ENCODE measurements around the gene PAPPA2.

The PAPPA2 gene

DNA sequence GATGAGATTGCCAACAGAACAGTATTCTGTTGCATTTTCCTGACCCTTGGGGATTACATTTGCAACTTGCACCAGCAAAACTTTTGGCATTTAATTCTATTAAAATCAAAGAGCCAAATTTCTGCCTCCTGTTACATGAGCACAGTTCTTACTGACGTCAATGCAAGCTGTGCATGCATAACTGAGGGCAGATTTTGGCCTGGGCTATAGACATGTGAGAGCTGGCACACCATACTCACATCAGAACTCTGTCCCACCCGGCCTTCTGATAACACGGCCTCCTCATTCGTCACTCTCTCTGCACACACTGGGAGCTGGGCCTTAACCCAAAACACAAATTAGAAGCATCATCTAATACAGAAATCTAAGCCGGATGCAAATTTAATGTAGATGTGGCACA lies 31.5 kb downstream of the PAPPA2 start:
- no peak overlapping the region for H3K9ac ChIP-seq (ENCODE audit: low read depth in 1 of 2, low read length in 2 of 2)
- no peaks in the 10 kb centered on the region for H3K9me3 ChIP-seq (ENCODE audit: control insufficient read depth in 2 of 2, low read length in 2 of 2)
- H3K27me3 ChIP-seq (ENCODE audit: control insufficient read depth in 2 of 2, insufficient read depth in 2 of 2, low read length in 2 of 2) = no peaks in the 10 kb centered on the region
- H3K4me1 ChIP-seq (ENCODE audit: control insufficient read depth in 2 of 2, insufficient read depth in 2 of 2, low read length in 2 of 2) = no peaks in the 10 kb centered on the region
- no peak overlapping the region for H3K27ac ChIP-seq (ENCODE audit: low read depth in 2 of 2, low read length in 2 of 2)
- no peak overlapping the region for H3K4me3 ChIP-seq (ENCODE audit: low read length in 2 of 2)
- H3K36me3 ChIP-seq (ENCODE audit: control insufficient read depth in 2 of 2, insufficient read depth in 2 of 2, low read length in 2 of 2) = no peaks in the 10 kb centered on the region

DNA sequence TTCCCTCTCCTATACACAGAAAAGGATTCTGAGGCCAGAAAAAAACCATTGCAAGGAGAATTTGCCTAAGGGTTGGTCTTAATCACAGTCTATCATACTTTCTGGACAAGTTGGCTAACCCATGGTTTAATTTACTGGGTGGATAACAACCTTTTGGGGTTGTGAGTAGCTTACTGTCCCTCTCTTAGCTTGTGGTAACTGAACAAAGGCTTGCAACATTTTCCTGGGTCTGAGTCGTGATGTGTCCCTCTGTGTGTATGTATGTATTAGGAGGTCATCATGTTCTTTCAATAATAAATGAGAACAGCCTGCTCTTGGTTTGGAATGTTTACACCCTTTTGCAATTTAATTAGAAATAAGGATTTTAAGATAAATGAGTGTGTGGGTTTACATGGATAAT lies 36.7 kb downstream of the PAPPA2 start:
- Histone ChIP-seq H3K4me3 (ENCODE audit: low read length in 2 of 2) (no peak overlapping the region), H3K36me3 (ENCODE audit: control insufficient read depth in 2 of 2, insufficient read depth in 2 of 2, low read length in 2 of 2) (no peaks in the 10 kb centered on the region), H3K4me1 (ENCODE audit: control insufficient read depth in 2 of 2, insufficient read depth in 2 of 2, low read length in 2 of 2) (no peaks in the 10 kb centered on the region), H3K27ac (ENCODE audit: low read depth in 2 of 2, low read length in 2 of 2) (no peak overlapping the region), H3K9me3 (ENCODE audit: control insufficient read depth in 2 of 2, low read length in 2 of 2) (no peaks in the 10 kb centered on the region), H3K27me3 (ENCODE audit: control insufficient read depth in 2 of 2, insufficient read depth in 2 of 2, low read length in 2 of 2) (no peaks in the 10 kb centered on the region), H3K9ac (ENCODE audit: low read depth in 1 of 2, low read length in 2 of 2) (no peak overlapping the region)

DNA sequence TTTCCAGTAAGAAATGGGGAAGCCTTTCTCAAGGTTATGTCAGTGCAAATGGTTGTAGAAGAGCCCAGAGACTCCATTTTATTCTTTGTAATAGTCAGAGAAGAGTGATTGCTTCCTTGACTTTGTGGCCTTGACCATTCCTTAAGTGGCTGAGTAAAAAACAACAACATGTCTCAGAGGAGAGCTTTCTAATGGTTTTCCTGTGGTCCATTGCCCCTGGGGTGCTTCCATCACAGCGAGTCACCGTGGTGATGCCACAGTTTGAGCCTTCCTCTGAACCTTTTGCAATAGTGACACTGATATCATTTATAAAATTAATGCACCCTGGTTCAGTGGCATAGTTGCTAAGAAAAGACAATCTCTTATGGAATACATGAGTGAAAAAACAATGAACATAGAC lies 38.6 kb downstream of the PAPPA2 start:
- Histone ChIP-seq H3K9ac (ENCODE audit: low read depth in 1 of 2, low read length in 2 of 2) (no peak overlapping the region), H3K27ac (ENCODE audit: low read depth in 2 of 2, low read length in 2 of 2) (no peak overlapping the region), H3K4me1 (ENCODE audit: control insufficient read depth in 2 of 2, insufficient read depth in 2 of 2, low read length in 2 of 2) (no peaks in the 10 kb centered on the region), H3K27me3 (ENCODE audit: control insufficient read depth in 2 of 2, insufficient read depth in 2 of 2, low read length in 2 of 2) (no peaks in the 10 kb centered on the region), H3K36me3 (ENCODE audit: control insufficient read depth in 2 of 2, insufficient read depth in 2 of 2, low read length in 2 of 2) (no peaks in the 10 kb centered on the region), H3K4me3 (ENCODE audit: low read length in 2 of 2) (no peak overlapping the region), H3K9me3 (ENCODE audit: control insufficient read depth in 2 of 2, low read length in 2 of 2) (no peaks in the 10 kb centered on the region)

DNA sequence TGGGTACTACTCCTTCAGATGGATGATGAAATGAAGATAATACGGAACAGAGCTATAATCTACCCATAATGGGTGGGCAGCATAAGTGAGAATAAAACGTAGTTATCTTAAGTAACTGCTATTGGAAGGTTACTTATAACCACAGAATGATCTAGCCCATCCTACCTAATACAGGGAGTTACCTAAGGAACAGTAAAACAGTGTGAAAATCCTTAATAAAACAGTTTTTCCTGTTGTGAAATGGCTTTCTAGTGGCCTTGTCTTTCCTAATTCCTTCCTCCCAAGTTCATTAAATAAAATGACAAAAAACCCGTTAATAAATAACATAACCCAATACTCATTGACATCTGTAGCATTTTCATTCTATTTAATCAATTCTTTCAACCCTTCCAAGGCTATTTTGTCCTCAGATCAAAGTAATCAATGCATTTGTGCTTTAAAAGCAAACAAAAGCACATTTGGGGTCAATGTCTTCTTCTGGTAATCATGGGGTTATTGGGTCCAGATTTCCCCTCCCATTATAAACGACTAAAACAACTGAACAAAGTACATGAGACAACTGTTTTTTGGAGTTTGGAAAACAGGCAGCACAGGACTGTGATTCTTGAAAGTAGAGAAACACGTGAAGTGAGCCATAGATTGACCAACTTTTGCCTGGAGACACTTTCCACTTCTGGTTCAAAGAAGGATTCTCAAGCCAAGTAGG lies 42.0 kb downstream of the PAPPA2 start:
- H3K9ac ChIP-seq (ENCODE audit: low read depth in 1 of 2, low read length in 2 of 2) = no peak overlapping the region
- no peak overlapping the region for H3K27ac ChIP-seq (ENCODE audit: low read depth in 2 of 2, low read length in 2 of 2)

DNA sequence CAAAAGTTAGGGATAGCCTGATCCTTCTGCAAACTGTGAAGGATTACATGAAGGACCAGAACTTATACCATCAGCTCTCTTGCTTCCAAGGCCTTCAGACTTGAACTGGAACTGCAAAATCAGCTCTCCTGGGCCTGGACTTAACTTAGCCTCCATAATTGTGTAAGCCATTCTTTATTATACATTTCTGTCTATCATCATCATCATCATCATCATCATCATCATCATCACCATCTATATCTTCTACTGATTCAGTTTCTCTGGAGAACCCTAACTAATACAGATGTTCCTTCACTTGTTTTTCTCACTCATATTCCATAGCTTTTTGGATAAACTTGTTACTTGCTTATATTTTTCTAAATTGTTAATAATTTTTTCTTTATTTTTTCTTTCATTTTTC lies 50.0 kb downstream of the PAPPA2 start:
- no peak overlapping the region for H3K27ac ChIP-seq (ENCODE audit: low read depth in 2 of 2, low read length in 2 of 2)
- H3K27me3 ChIP-seq (ENCODE audit: control insufficient read depth in 2 of 2, insufficient read depth in 2 of 2, low read length in 2 of 2) = no peaks in the 10 kb centered on the region
- no peak overlapping the region for H3K9ac ChIP-seq (ENCODE audit: low read depth in 1 of 2, low read length in 2 of 2)
- H3K4me3 ChIP-seq (ENCODE audit: low read length in 2 of 2) = no peak overlapping the region
- H3K36me3 ChIP-seq (ENCODE audit: control insufficient read depth in 2 of 2, insufficient read depth in 2 of 2, low read length in 2 of 2) = no peaks in the 10 kb centered on the region
- no peaks in the 10 kb centered on the region for H3K9me3 ChIP-seq (ENCODE audit: control insufficient read depth in 2 of 2, low read length in 2 of 2)
- no peaks in the 10 kb centered on the region for H3K4me1 ChIP-seq (ENCODE audit: control insufficient read depth in 2 of 2, insufficient read depth in 2 of 2, low read length in 2 of 2)

More for the DNA sequence above, 42.0 kb downstream of the PAPPA2 start:
- Histone ChIP-seq H3K4me1 (ENCODE audit: control insufficient read depth in 2 of 2, insufficient read depth in 2 of 2, low read length in 2 of 2) (no peaks in the 10 kb centered on the region), H3K4me3 (ENCODE audit: low read length in 2 of 2) (no peak overlapping the region), H3K36me3 (ENCODE audit: control insufficient read depth in 2 of 2, insufficient read depth in 2 of 2, low read length in 2 of 2) (no peaks in the 10 kb centered on the region), H3K9me3 (ENCODE audit: control insufficient read depth in 2 of 2, low read length in 2 of 2) (no peaks in the 10 kb centered on the region), H3K27me3 (ENCODE audit: control insufficient read depth in 2 of 2, insufficient read depth in 2 of 2, low read length in 2 of 2) (no peaks in the 10 kb centered on the region)

DNA sequence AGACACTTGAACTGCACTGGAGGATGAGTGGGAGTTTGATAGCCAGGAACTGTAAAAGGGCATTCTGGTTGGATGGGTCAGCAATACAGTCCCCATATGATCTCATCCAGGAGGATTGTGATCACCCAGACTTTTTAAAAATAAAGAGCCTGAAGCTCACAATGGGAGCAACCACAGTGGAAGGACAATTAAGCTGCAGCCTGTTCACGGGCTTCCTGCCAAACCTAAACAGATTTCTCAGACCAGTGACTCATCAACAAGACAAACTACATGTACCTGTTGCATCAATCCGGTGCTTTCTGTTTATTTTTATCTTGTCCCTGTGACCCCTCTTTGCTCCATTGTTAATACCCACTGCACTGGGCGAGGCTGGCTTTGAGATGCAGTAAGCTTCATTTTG lies 52.3 kb downstream of the PAPPA2 start:
- H3K36me3 ChIP-seq (ENCODE audit: control insufficient read depth in 2 of 2, insufficient read depth in 2 of 2, low read length in 2 of 2) = no peaks in the 10 kb centered on the region
- H3K4me3 ChIP-seq (ENCODE audit: low read length in 2 of 2) = no peak overlapping the region
- no peak overlapping the region for H3K27ac ChIP-seq (ENCODE audit: low read depth in 2 of 2, low read length in 2 of 2)
- H3K4me1 ChIP-seq (ENCODE audit: control insufficient read depth in 2 of 2, insufficient read depth in 2 of 2, low read length in 2 of 2) = no peaks in the 10 kb centered on the region
- no peak overlapping the region for H3K9ac ChIP-seq (ENCODE audit: low read depth in 1 of 2, low read length in 2 of 2)
- H3K27me3 ChIP-seq (ENCODE audit: control insufficient read depth in 2 of 2, insufficient read depth in 2 of 2, low read length in 2 of 2) = no peaks in the 10 kb centered on the region
- H3K9me3 ChIP-seq (ENCODE audit: control insufficient read depth in 2 of 2, low read length in 2 of 2) = no peaks in the 10 kb centered on the region

DNA sequence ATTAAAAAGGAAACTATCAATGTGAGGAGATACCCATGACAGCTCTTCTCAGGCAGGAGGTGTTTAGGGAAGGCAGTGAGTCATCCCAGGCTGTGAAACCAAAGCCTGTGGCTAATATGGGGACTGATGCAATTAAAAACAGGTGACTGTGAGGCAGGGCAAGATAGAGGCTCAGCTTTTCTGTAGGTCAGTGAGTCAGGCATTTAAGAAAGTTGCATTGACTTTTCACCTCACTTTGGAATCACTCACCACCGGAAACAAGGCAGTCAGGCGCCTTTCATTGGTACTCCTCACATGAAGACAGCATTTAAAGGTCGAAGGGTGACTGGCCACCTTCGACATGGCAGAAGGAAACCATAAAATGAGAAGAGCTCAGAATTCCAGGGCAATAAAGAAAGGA lies 54.5 kb downstream of the PAPPA2 start:
- no peak overlapping the region for H3K27ac ChIP-seq (ENCODE audit: low read depth in 2 of 2, low read length in 2 of 2)
- no peaks in the 10 kb centered on the region for H3K36me3 ChIP-seq (ENCODE audit: control insufficient read depth in 2 of 2, insufficient read depth in 2 of 2, low read length in 2 of 2)
- H3K4me1 ChIP-seq (ENCODE audit: control insufficient read depth in 2 of 2, insufficient read depth in 2 of 2, low read length in 2 of 2) = no peaks in the 10 kb centered on the region
- no peaks in the 10 kb centered on the region for H3K27me3 ChIP-seq (ENCODE audit: control insufficient read depth in 2 of 2, insufficient read depth in 2 of 2, low read length in 2 of 2)
- no peak overlapping the region for H3K9ac ChIP-seq (ENCODE audit: low read depth in 1 of 2, low read length in 2 of 2)
- no peak overlapping the region for H3K4me3 ChIP-seq (ENCODE audit: low read length in 2 of 2)
- no peaks in the 10 kb centered on the region for H3K9me3 ChIP-seq (ENCODE audit: control insufficient read depth in 2 of 2, low read length in 2 of 2)

DNA sequence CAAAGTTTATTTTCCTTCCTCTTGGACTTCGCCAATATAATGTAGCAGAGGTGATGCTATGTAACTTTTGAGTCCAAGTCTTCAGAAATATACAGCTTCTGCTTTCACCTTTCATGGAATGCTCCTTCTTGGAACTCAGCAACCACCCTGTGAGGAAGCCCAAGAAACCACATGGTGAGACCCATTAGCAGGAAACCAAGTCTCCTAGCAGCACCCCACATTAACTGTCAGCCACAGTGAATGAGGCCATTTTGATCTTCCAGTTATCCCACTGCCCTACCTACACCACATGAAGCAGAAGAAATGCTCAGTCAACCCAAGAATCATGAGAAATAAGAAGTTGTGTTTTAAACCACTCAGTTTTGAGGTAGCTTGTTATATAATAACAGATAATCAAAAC lies 58.2 kb downstream of the PAPPA2 start:
- H3K27ac ChIP-seq (ENCODE audit: low read depth in 2 of 2, low read length in 2 of 2) = no peak overlapping the region
- no peaks in the 10 kb centered on the region for H3K4me1 ChIP-seq (ENCODE audit: control insufficient read depth in 2 of 2, insufficient read depth in 2 of 2, low read length in 2 of 2)
- no peaks in the 10 kb centered on the region for H3K9me3 ChIP-seq (ENCODE audit: control insufficient read depth in 2 of 2, low read length in 2 of 2)
- H3K4me3 ChIP-seq (ENCODE audit: low read length in 2 of 2) = no peak overlapping the region
- H3K36me3 ChIP-seq (ENCODE audit: control insufficient read depth in 2 of 2, insufficient read depth in 2 of 2, low read length in 2 of 2) = no peaks in the 10 kb centered on the region
- no peaks in the 10 kb centered on the region for H3K27me3 ChIP-seq (ENCODE audit: control insufficient read depth in 2 of 2, insufficient read depth in 2 of 2, low read length in 2 of 2)
- no peak overlapping the region for H3K9ac ChIP-seq (ENCODE audit: low read depth in 1 of 2, low read length in 2 of 2)

DNA sequence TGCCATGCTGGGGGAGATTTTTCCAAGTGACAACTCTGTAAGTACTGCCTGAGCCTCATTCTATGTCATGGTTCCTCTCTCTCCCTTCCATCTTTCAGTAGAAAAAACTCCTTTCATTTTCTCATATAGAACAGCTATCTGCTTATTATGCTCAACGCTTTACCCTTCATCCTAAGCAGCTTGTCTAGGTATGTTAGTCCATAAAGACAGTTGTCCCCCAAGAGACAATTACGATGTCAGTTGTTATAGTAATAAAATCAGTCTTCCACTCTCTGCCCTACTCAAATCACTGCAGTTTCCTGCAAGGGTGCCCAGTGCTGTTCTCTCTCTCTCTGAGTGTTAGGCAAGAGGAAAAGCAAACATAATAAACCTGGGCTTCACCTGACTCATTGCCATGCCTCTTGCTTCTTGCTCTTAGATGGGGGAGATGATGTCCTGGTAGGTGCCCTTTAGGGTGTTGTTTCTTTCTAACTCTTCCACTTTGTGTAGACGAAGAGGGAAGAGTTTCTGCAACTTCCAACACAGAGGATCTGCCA lies 59.4 kb downstream of the PAPPA2 start:
- no peaks in the 10 kb centered on the region for H3K9me3 ChIP-seq (ENCODE audit: control insufficient read depth in 2 of 2, low read length in 2 of 2)
- H3K9ac ChIP-seq (ENCODE audit: low read depth in 1 of 2, low read length in 2 of 2) = no peak overlapping the region
- H3K36me3 ChIP-seq (ENCODE audit: control insufficient read depth in 2 of 2, insufficient read depth in 2 of 2, low read length in 2 of 2) = no peaks in the 10 kb centered on the region
- H3K4me1 ChIP-seq (ENCODE audit: control insufficient read depth in 2 of 2, insufficient read depth in 2 of 2, low read length in 2 of 2) = no peaks in the 10 kb centered on the region
- no peaks in the 10 kb centered on the region for H3K27me3 ChIP-seq (ENCODE audit: control insufficient read depth in 2 of 2, insufficient read depth in 2 of 2, low read length in 2 of 2)
- H3K27ac ChIP-seq (ENCODE audit: low read depth in 2 of 2, low read length in 2 of 2) = no peak overlapping the region
- no peak overlapping the region for H3K4me3 ChIP-seq (ENCODE audit: low read length in 2 of 2)

DNA sequence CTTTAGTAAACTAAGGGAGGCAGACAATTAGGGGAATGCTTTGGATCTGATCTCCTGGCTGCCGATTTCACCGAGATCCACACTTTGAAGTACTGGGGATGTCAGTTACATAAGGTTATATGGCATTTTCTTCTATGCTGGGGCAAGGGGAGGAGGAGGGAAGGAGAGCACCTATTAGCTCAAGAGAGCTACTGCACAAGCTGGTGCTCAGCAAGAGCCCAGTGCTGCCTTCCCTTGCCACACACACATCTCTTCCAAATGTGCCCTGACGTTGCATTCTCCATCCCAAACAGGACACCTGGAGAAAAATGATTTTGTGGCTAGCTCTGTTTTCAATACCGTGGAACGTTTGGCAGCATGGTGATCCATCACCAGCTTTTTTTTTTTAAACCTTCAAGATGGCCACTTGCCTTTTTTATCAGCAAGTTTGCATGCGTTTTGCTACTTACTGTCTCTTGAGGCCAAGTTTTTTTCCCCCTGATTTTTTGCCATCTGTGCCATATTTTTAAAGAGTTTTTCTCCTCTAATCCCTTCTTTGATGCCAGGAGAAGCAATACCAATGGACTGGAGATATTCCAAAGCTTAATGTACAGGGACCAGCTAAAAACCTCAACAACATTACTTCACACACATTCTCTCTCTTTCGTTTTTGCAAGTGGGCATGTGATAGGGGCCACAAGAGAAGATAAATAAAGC lies 66.6 kb downstream of the PAPPA2 start:
- H3K27ac ChIP-seq (ENCODE audit: low read depth in 2 of 2, low read length in 2 of 2) = no peak overlapping the region
- no peak overlapping the region for H3K9ac ChIP-seq (ENCODE audit: low read depth in 1 of 2, low read length in 2 of 2)
- no peaks in the 10 kb centered on the region for H3K36me3 ChIP-seq (ENCODE audit: control insufficient read depth in 2 of 2, insufficient read depth in 2 of 2, low read length in 2 of 2)

More for the DNA sequence above, 66.6 kb downstream of the PAPPA2 start:
- Histone ChIP-seq H3K4me1 (ENCODE audit: control insufficient read depth in 2 of 2, insufficient read depth in 2 of 2, low read length in 2 of 2) (no peaks in the 10 kb centered on the region), H3K9me3 (ENCODE audit: control insufficient read depth in 2 of 2, low read length in 2 of 2) (no peaks in the 10 kb centered on the region), H3K27me3 (ENCODE audit: control insufficient read depth in 2 of 2, insufficient read depth in 2 of 2, low read length in 2 of 2) (no peaks in the 10 kb centered on the region), H3K4me3 (ENCODE audit: low read length in 2 of 2) (no peak overlapping the region)
